K562 (cell line): ENCODE measurements around the gene FLT1. TPM values are rescaled to one million over a fixed set of nuclear protein-coding genes. Genes with fewer than 3 reads are reported as not detected.

Source experiments
- CREBBP ChIP-seq: IDR thresholded peaks from one replicate; pipeline ENCODE4 v1.6.1; 2012; ENCODE audit warnings: low read depth, mild to moderate bottlenecking, control low read depth, inconsistent platforms, low read length
- ELF4 ChIP-seq: fragments of 450-650 bp; formaldehyde crosslinking; IDR thresholded peaks from 2 replicates; pipeline ENCODE4 v1.4.0; 2022; ENCODE audit warnings: missing genetic modification characterization
- FOXJ2 ChIP-seq: fragments of 200-800 bp; sonication (Bioruptor generic); IDR thresholded peaks from 2 replicates; pipeline ENCODE4 v1.6.1; 2016; ENCODE audit warnings: missing genetic modification characterization, missing compliant biosample characterization
- KDM2B ChIP-seq: fragments of 250-450 bp; sonication (Bioruptor Pico); IDR thresholded peaks from 2 replicates; pipeline ENCODE4 v1.8.0; 2021; ENCODE audit warnings: mild to moderate bottlenecking, moderate library complexity
- KLF6 ChIP-seq: fragments of 250-450 bp; sonication (Bioruptor Pico); IDR thresholded peaks from 2 replicates; pipeline ENCODE4 v1.4.0; 2020; ENCODE audit warnings: mild to moderate bottlenecking, moderate library complexity, borderline replicate concordance
- L3MBTL2 ChIP-seq: fragments of 450-650 bp; IDR thresholded peaks from 2 replicates; pipeline ENCODE4 v1.6.1; 2016; ENCODE audit warnings: mild to moderate bottlenecking, moderate library complexity
- POLR3A ChIP-seq: IDR thresholded peaks from 2 replicates; pipeline ENCODE4 v1.6.1; 2011; ENCODE audit warnings: borderline replicate concordance, mild to moderate bottlenecking, moderate library complexity; ENCODE audit not compliant: insufficient read length, insufficient read depth; ENCODE audit errors: extremely low read depth
- POLR3G ChIP-seq: IDR thresholded peaks from 2 replicates; pipeline ENCODE4 v1.6.1; 2011; ENCODE audit not compliant: insufficient read length, insufficient replicate concordance; ENCODE audit errors: extremely low read depth
- TGIF2 ChIP-seq: sonication (generic); formaldehyde crosslinking; IDR thresholded peaks from 2 replicates; pipeline ENCODE4 v1.8.1; 2022; ENCODE audit warnings: mild to moderate bottlenecking, missing genetic modification reagents, moderate library complexity
- ZBTB1 ChIP-seq: sonication (generic); formaldehyde crosslinking; IDR thresholded peaks from 2 replicates; pipeline ENCODE4 v1.8.1; 2023; ENCODE audit warnings: missing genetic modification reagents, low read depth, mild to moderate bottlenecking, borderline replicate concordance
- ZFP91 ChIP-seq: sonication (generic); formaldehyde crosslinking; IDR thresholded peaks from 2 replicates; pipeline ENCODE4 v1.8.0; 2022; ENCODE audit warnings: mild to moderate bottlenecking, missing genetic modification reagents
- ZKSCAN8 ChIP-seq: fragments of 200-800 bp; sonication (Bioruptor generic); IDR thresholded peaks from 2 replicates; pipeline ENCODE4 v1.6.1; 2016; ENCODE audit warnings: missing genetic modification characterization, missing compliant biosample characterization
- ZNF318 ChIP-seq, 2 experiments: fragments of 450-650 bp; IDR thresholded peaks; 2 replicates each; pipeline ENCODE4 v1.6.1; 2016; ENCODE audit warnings: mild to moderate bottlenecking in 2 of 2, borderline replicate concordance in 1 of 2, low read depth in 1 of 2, moderate library complexity in 1 of 2
- ZNF586 ChIP-seq: fragments of 450-650 bp; formaldehyde crosslinking; conservative IDR thresholded peaks from 2 replicates; pipeline ENCODE4 v1.4.0; 2020; ENCODE audit warnings: mild to moderate bottlenecking, moderate library complexity
- ZNF76 ChIP-seq: fragments of 250-450 bp; sonication (Bioruptor Pico); IDR thresholded peaks from 2 replicates; pipeline ENCODE4 v1.4.0; 2020; ENCODE audit warnings: mild to moderate bottlenecking, moderate library complexity, borderline replicate concordance
- polyA plus RNA-seq, 8 experiments: library from polyadenylated mRNA; depleted of rRNA in 4 of 8; stranded (reverse) in 5 of 8; unstranded in 3 of 8; fragments of >200 nt; fragmentation: Nextera tagmentation in 2 of 8; fragmentation: Illumina TruSeq in 1 of 8; extraction: Ambion mirVana in 2 of 8; extraction: Trizol in 1 of 8; gene quantifications; 2 replicates each; pipeline versions ENCODE4 v1.2.1 to v1.2.3, GENCODE V29; 2011 to 2014; ENCODE audit warnings: inconsistent platforms in 1 of 8, missing spikeins in 1 of 8
- total RNA-seq, 7 experiments: library from RNA; depleted of rRNA in 6 of 7; stranded (reverse); fragments of >200 nt in 6 of 7; fragmentation: Illumina TruSeq in 2 of 7; extraction: Trizol in 2 of 7; gene quantifications; 2 replicates each; pipeline versions ENCODE4 v1.2.1 to v1.2.3, GENCODE V29; 2011 to 2021; ENCODE audit warnings: low replicate concordance in 1 of 7

The FLT1 gene
- total and polyA plus RNA-seq, 9 of the 15 experiments (the other 6 are each of a cell fraction or from before 2014, with no cell fraction given): 0.01 to 2.0 (median 0.22) TPM

- TF ChIP-seq ZNF318 (IDR thresholded peaks at IDR 0.05; ENCODE audit: borderline replicate concordance in 1 of 2, low read depth in 1 of 2) (no peak), TGIF2 (CRISPR knock-in tag) (no peak), POLR3A (no peak), ELF4 (CRISPR knock-in tag) (no peak), ZNF76 (CRISPR knock-in tag) (no peak), FOXJ2 (tag) (0 out of 2 replicates have a peak, but pooled peaks have one; percentile 39), ZBTB1 (CRISPR knock-in tag) (no peak), POLR3G (no peak), ZFP91 (CRISPR knock-in tag) (no peak), KLF6 (CRISPR knock-in tag) (no peak), ZKSCAN8 (CRISPR knock-in tag) (no peak), KDM2B (CRISPR knock-in tag) (no peak), L3MBTL2 (peak; percentile 26; the same call in 1 of the 2 replicates), CREBBP (no peak), ZNF586 (CRISPR knock-in tag) (no peak)
These were observed 83.0 kb downstream of the FLT1 start (continued) for GRCh38 chr13:28411831-28412353.
